Measurements from ENCODE around the gene EDA.

DNA sequence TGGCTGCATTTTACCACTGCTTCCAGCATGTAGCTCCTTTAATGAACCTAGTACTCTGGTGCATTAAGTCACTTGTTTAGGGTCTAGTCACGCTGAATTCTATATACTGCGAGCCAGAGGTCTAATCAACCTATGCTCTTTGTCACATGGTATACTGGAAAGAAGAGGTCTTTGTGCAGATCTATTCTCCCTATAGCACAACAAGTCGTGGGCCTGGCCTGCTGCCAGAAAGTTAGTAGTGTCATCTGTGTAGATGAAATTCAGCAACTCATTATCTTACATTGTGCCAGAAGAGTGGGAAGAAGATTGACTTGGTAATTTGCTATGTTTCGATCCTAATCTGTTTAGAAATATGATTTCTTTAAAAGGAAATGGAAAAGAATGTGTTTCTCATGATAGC is 353.0 kb downstream of the EDA start:
- TF ChIP-seq, protein P1, sequence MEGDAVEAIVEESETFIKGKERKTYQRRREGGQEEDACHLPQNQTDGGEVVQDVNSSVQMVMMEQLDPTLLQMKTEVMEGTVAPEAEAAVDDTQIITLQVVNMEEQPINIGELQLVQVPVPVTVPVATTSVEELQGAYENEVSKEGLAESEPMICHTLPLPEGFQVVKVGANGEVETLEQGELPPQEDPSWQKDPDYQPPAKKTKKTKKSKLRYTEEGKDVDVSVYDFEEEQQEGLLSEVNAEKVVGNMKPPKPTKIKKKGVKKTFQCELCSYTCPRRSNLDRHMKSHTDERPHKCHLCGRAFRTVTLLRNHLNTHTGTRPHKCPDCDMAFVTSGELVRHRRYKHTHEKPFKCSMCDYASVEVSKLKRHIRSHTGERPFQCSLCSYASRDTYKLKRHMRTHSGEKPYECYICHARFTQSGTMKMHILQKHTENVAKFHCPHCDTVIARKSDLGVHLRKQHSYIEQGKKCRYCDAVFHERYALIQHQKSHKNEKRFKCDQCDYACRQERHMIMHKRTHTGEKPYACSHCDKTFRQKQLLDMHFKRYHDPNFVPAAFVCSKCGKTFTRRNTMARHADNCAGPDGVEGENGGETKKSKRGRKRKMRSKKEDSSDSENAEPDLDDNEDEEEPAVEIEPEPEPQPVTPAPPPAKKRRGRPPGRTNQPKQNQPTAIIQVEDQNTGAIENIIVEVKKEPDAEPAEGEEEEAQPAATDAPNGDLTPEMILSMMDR (IDR thresholded peaks at IDR 0.05) = no peak
- no peak for TF ChIP-seq POLR2A (IDR thresholded peaks at IDR 0.05)
- TF ChIP-seq POLR2AphosphoS5 (IDR thresholded peaks at IDR 0.05) = no peak
